Fibroblast of lung (primary cell): Measurements from ENCODE around the gene MIXL1.

Source experiments
- EZH2 ChIP-seq: IDR thresholded peaks from 2 replicates; pipeline ENCODE4 v1.5.1; 2012; ENCODE audit warnings: low read length, control low read depth, mild to moderate bottlenecking; ENCODE audit errors: missing control alignments
- TF ChIP-seq, protein P1 (sequence below), 2 donors: IDR thresholded peaks in 1 of 2; conservative IDR thresholded peaks in 1 of 2; 1 replicate in 1 of 2; 2 replicates in 1 of 2; pipeline ENCODE4 v1.5.1; 2011 to 2012; ENCODE audit warnings: low read length in 2 of 2, control low read depth in 1 of 2, inconsistent platforms in 1 of 2, low read depth in 1 of 2, mild to moderate bottlenecking in 1 of 2

DNA sequence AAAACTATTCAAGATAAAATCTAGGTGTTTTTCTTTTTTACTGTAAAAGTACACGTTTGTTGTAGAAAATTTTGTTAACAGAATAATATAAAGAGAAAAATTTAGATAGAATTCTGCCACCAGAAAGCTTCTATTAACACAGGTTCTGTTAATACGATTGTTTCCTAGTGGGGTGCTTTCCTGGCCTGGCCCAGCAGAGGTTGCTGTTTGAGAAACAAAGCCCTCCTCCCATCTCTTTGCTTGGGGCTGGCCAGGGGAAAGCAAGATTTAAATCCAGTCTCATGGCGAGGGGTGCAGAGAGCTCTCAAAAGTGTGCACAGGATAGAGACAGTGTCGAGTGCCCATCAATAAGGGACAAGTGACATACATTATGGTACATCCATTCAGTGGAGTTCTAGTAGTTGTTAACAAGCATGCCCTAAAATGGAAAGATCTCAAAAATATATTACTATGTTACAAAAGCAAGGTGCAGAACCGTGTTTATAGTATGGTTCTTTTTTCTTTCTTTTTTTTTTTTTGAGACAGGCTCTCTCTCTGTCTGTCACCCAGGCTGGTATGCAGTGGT is 22.4 kb upstream of the MIXL1 start:
- TF ChIP-seq, protein P1, sequence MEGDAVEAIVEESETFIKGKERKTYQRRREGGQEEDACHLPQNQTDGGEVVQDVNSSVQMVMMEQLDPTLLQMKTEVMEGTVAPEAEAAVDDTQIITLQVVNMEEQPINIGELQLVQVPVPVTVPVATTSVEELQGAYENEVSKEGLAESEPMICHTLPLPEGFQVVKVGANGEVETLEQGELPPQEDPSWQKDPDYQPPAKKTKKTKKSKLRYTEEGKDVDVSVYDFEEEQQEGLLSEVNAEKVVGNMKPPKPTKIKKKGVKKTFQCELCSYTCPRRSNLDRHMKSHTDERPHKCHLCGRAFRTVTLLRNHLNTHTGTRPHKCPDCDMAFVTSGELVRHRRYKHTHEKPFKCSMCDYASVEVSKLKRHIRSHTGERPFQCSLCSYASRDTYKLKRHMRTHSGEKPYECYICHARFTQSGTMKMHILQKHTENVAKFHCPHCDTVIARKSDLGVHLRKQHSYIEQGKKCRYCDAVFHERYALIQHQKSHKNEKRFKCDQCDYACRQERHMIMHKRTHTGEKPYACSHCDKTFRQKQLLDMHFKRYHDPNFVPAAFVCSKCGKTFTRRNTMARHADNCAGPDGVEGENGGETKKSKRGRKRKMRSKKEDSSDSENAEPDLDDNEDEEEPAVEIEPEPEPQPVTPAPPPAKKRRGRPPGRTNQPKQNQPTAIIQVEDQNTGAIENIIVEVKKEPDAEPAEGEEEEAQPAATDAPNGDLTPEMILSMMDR (conservative IDR thresholded peaks at IDR 0.05 in 1 of 2, IDR thresholded peaks at IDR 0.05 in 1 of 2; ENCODE audit: low read depth in 1 of 2, low read length in 2 of 2), result peak; percentile 41 to 51
- no peak for TF ChIP-seq EZH2
